Measurements from ENCODE around the gene PDXP. TPM values are rescaled to one million over a fixed set of nuclear protein-coding genes. Genes with fewer than 3 reads are reported as not detected.
A peak's percentile ranks its signal among the peaks of the same experiment; 100 is the strongest.

PDXP gene
- total RNA-seq, 1 donor = 5.8 TPM

DNA sequence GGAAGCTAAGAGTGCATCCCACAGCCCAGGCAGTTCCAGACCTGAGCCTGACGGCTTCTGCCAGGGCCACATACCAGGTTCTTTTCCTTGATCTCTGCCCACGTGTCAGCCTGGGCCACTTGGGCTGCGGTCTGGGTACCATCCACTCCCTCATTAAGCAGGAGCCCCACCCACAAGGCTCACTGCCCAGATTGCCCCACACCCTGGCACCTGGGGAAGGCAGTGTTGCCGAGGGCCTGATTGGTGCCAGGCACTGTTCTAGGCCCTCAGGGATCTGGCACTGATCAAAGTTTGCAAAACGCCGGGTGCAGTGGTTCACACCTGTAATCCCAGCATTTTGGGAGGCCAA, 34.5 kb upstream of the PDXP start:
- TF ChIP-seq, protein P1, sequence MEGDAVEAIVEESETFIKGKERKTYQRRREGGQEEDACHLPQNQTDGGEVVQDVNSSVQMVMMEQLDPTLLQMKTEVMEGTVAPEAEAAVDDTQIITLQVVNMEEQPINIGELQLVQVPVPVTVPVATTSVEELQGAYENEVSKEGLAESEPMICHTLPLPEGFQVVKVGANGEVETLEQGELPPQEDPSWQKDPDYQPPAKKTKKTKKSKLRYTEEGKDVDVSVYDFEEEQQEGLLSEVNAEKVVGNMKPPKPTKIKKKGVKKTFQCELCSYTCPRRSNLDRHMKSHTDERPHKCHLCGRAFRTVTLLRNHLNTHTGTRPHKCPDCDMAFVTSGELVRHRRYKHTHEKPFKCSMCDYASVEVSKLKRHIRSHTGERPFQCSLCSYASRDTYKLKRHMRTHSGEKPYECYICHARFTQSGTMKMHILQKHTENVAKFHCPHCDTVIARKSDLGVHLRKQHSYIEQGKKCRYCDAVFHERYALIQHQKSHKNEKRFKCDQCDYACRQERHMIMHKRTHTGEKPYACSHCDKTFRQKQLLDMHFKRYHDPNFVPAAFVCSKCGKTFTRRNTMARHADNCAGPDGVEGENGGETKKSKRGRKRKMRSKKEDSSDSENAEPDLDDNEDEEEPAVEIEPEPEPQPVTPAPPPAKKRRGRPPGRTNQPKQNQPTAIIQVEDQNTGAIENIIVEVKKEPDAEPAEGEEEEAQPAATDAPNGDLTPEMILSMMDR (IDR thresholded peaks at IDR 0.05; ENCODE audit: extremely low read depth, low read depth, low read length) = no peak
- no peaks in the 10 kb centered on the region for H3K9me3 ChIP-seq (ENCODE audit: low read depth, low read length)
- H2AFZ ChIP-seq (ENCODE audit: low read length) = no peak overlapping the region
- peaks cover 4% of the 10 kb centered on the region for H4K20me1 ChIP-seq (ENCODE audit: insufficient read depth, low read length)
- no peaks in the 10 kb centered on the region for H3K79me2 ChIP-seq (ENCODE audit: insufficient read depth, low read length)
- peaks cover 38% of the 10 kb centered on the region for H3K36me3 ChIP-seq (ENCODE audit: insufficient read depth, low read length)
- no peaks in the 10 kb centered on the region for H3K4me1 ChIP-seq (ENCODE audit: insufficient read depth, low read length)
- H3K27me3 ChIP-seq (ENCODE audit: insufficient read depth, low read length) = no peaks in the 10 kb centered on the region
- no peak overlapping the region for H3K4me3 ChIP-seq (ENCODE audit: insufficient read depth, low read length)
- no peak for DNase-seq (ENCODE audit: insufficient read length, low spot score, missing footprints)
- H3K27ac ChIP-seq (ENCODE audit: low read depth, low read length) = no peak overlapping the region
- H3K4me2 ChIP-seq (ENCODE audit: insufficient read depth, low read length) = no peak overlapping the region

DNA sequence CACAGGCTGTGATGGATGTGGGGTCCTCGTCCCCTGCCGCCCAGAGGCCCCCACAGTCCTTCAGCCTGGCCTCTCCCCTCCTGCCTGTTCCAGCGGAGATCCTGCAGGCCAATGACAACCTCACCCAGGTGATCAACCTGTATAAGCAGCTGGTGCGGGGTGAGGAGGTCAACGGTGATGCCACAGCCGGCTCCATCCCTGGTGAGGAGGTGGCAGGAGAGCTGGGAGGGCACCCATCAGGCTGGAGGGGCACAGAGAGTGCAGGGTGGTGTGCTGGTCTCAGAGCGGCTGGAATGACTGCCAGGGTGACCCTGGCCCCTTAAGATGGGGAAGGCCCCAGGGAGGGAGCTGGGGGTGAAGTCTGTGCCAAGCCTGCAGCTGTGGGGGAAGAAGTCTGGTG, 33.6 kb upstream of the PDXP start:
- Histone ChIP-seq H3K4me3 (ENCODE audit: insufficient read depth, low read length) (no peak overlapping the region), H3K27me3 (ENCODE audit: insufficient read depth, low read length) (no peaks in the 10 kb centered on the region), H3K4me2 (ENCODE audit: insufficient read depth, low read length) (no peak overlapping the region), H3K36me3 (ENCODE audit: insufficient read depth, low read length) (peaks cover 38% of the 10 kb centered on the region), H3K9me3 (ENCODE audit: low read depth, low read length) (no peaks in the 10 kb centered on the region), H3K79me2 (ENCODE audit: insufficient read depth, low read length) (no peaks in the 10 kb centered on the region), H3K4me1 (ENCODE audit: insufficient read depth, low read length) (no peaks in the 10 kb centered on the region), H3K27ac (ENCODE audit: low read depth, low read length) (no peak overlapping the region), H2AFZ (ENCODE audit: low read length) (no peak overlapping the region), H4K20me1 (ENCODE audit: insufficient read depth, low read length) (peaks cover 4% of the 10 kb centered on the region)
- TF ChIP-seq, protein P1 (IDR thresholded peaks at IDR 0.05; ENCODE audit: extremely low read depth, low read depth, low read length) = no peak
- DNase-seq (ENCODE audit: insufficient read length, low spot score, missing footprints) = no peak

DNA sequence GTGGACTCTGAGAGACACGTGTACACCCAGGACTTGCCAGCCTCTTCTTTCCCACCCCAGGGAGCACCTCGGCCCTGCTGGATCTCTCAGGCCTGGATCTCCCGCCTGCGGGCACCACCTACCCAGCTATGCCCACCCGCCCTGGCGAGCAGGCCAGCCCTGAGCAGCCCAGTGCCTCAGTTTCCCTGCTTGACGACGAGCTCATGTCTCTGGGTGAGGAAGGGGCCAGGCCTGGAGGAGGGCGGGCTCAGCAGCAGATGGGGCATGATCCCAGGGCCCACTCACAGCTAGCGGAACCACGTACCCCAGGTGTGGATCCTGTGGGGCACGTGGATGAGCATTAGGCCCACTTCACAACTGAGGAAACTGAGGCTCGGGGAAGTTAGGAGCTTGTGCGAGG, 32.8 kb upstream of the PDXP start:
- Histone ChIP-seq H2AFZ (ENCODE audit: low read length) (no peak overlapping the region), H3K4me3 (ENCODE audit: insufficient read depth, low read length) (no peak overlapping the region), H3K4me1 (ENCODE audit: insufficient read depth, low read length) (no peaks in the 10 kb centered on the region), H3K27ac (ENCODE audit: low read depth, low read length) (no peak overlapping the region), H4K20me1 (ENCODE audit: insufficient read depth, low read length) (peaks cover 4% of the 10 kb centered on the region), H3K36me3 (ENCODE audit: insufficient read depth, low read length) (peaks cover 37% of the 10 kb centered on the region), H3K4me2 (ENCODE audit: insufficient read depth, low read length) (no peak overlapping the region), H3K9me3 (ENCODE audit: low read depth, low read length) (no peaks in the 10 kb centered on the region), H3K27me3 (ENCODE audit: insufficient read depth, low read length) (no peaks in the 10 kb centered on the region), H3K79me2 (ENCODE audit: insufficient read depth, low read length) (no peaks in the 10 kb centered on the region)
- DNase-seq (ENCODE audit: insufficient read length, low spot score, missing footprints) = peak; percentile 69
- TF ChIP-seq, protein P1 (IDR thresholded peaks at IDR 0.05; ENCODE audit: extremely low read depth, low read depth, low read length) = no peak

DNA sequence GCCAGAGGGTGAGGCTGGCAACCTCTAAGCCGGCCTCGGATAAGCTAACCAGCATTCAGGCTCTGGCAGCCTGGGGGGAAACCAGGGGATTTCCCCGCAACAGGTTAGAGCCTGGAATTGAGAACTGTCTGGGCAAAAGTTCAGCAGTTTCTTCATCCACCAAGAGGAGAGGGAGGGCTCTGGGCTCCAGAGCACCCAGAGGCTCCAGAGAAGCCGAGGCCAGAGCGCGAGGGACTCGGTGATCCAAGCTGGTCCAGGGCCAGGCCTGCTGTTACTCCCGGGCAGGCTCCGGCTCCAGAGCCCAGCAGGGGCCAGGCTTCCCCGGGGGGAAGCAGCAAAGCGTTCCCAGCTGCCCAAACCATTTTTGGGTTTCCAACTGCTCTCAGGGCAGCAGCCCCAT, 32.4 kb upstream of the PDXP start:
- no peak overlapping the region for H3K4me2 ChIP-seq (ENCODE audit: insufficient read depth, low read length)
- H3K4me1 ChIP-seq (ENCODE audit: insufficient read depth, low read length) = no peaks in the 10 kb centered on the region
- peak; percentile 72 for DNase-seq (ENCODE audit: insufficient read length, low spot score, missing footprints)
- no peak overlapping the region for H2AFZ ChIP-seq (ENCODE audit: low read length)
- H4K20me1 ChIP-seq (ENCODE audit: insufficient read depth, low read length) = peaks cover 4% of the 10 kb centered on the region
- H3K36me3 ChIP-seq (ENCODE audit: insufficient read depth, low read length) = peaks cover 34% of the 10 kb centered on the region
- no peaks in the 10 kb centered on the region for H3K9me3 ChIP-seq (ENCODE audit: low read depth, low read length)
- TF ChIP-seq, protein P1 (IDR thresholded peaks at IDR 0.05; ENCODE audit: extremely low read depth, low read depth, low read length) = no peak
- no peak overlapping the region for H3K27ac ChIP-seq (ENCODE audit: low read depth, low read length)
- H3K4me3 ChIP-seq (ENCODE audit: insufficient read depth, low read length) = no peak overlapping the region
- H3K79me2 ChIP-seq (ENCODE audit: insufficient read depth, low read length) = no peaks in the 10 kb centered on the region
- H3K27me3 ChIP-seq (ENCODE audit: insufficient read depth, low read length) = no peaks in the 10 kb centered on the region
